CD14-positive monocyte (primary cell): ENCODE data around the gene IFTAP. TPM values are rescaled to one million over a fixed set of nuclear protein-coding genes. Genes with fewer than 3 reads are reported as not detected.

Experiments
- DNase-seq, 3 donors: peaks; one replicate each; pipeline ENCODE4 v3.0.0-alpha.2; 2011 to 2022
- H2AFZ ChIP-seq: 2 replicates; pipeline ENCODE4 v1.6.0; 2012; ENCODE audit warnings: mild to moderate bottlenecking, low read depth, low read length, inconsistent platforms; ENCODE audit not compliant: insufficient read depth, poor library complexity, severe bottlenecking
- H3K27ac ChIP-seq, 2 donors: 1 replicate in 1 of 2; 2 replicates in 1 of 2; pipeline ENCODE4 v1.5.1; 2012 to 2013; ENCODE audit warnings: low read length in 2 of 2, control low read depth in 1 of 2, inconsistent platforms in 1 of 2, low read depth in 1 of 2, mild to moderate bottlenecking in 1 of 2
- H3K27me3 ChIP-seq, 2 donors: one replicate each; pipeline versions ENCODE4 v1.6.0 to v1.6.1; 2011 to 2013; ENCODE audit warnings: low read length in 2 of 2; ENCODE audit not compliant: control insufficient read depth in 2 of 2, insufficient read depth in 2 of 2
- H3K36me3 ChIP-seq, 2 donors: replicated peaks in 1 of 2; 1 replicate in 1 of 2; 2 replicates in 1 of 2; pipeline versions ENCODE4 v1.5.1 to v1.6.1; 2012 to 2013; ENCODE audit warnings: low read length in 2 of 2, control low read depth in 1 of 2, inconsistent platforms in 1 of 2, mild to moderate bottlenecking in 1 of 2; ENCODE audit not compliant: insufficient read depth in 2 of 2, control insufficient read depth in 1 of 2
- H3K4me1 ChIP-seq, 2 donors: 1 replicate in 1 of 2; 2 replicates in 1 of 2; pipeline versions ENCODE4 v1.5.1 to v1.6.1; 2012 to 2013; ENCODE audit warnings: low read length in 2 of 2, control low read depth in 1 of 2, inconsistent platforms in 1 of 2, mild to moderate bottlenecking in 1 of 2, moderate library complexity in 1 of 2; ENCODE audit not compliant: insufficient read depth in 2 of 2, control insufficient read depth in 1 of 2
- H3K4me2 ChIP-seq: replicated peaks from 2 replicates; pipeline ENCODE3; 2012; ENCODE audit warnings: low read length, moderate library complexity, mild to moderate bottlenecking; ENCODE audit not compliant: poor library complexity, severe bottlenecking; ENCODE audit errors: extremely low read depth
- H3K4me3 ChIP-seq, 3 experiments: fragments of 200-600 bp in 1 of 3; sonication (generic) in 1 of 3; replicated peaks in 1 of 3; 1 replicate in 2 of 3; 2 replicates in 1 of 3; pipeline ENCODE4 v1.5.1; 2011 to 2013; ENCODE audit warnings: low read length in 3 of 3, mild to moderate bottlenecking in 3 of 3, control low read depth in 2 of 3, low read depth in 2 of 3, inconsistent platforms in 1 of 3, moderate library complexity in 1 of 3
- H3K79me2 ChIP-seq: 2 replicates; pipeline ENCODE4 v1.6.0; 2012; ENCODE audit warnings: mild to moderate bottlenecking, control low read depth, inconsistent platforms, low read length, moderate library complexity; ENCODE audit not compliant: insufficient read depth
- H3K9ac ChIP-seq: 2 replicates; pipeline ENCODE4 v1.6.0; 2017; ENCODE audit warnings: low read length, mild to moderate bottlenecking; ENCODE audit not compliant: insufficient read depth, poor library complexity, severe bottlenecking
- H3K9me3 ChIP-seq, 2 donors: replicated peaks in 1 of 2; 1 replicate in 1 of 2; 2 replicates in 1 of 2; pipeline versions ENCODE4 v1.5.1 to v1.6.1; 2012 to 2013; ENCODE audit warnings: low read length in 2 of 2, control low read depth in 1 of 2; ENCODE audit not compliant: control insufficient read depth in 1 of 2, insufficient read depth in 1 of 2
- H4K20me1 ChIP-seq: 2 replicates; pipeline ENCODE4 v1.6.0; 2012; ENCODE audit warnings: mild to moderate bottlenecking, low read length, control low read depth, moderate library complexity; ENCODE audit not compliant: insufficient read depth
- H3K27ac Mint-ChIP-seq, 7 donors: one replicate each; pipeline ENCODE4 v1.8.0; 2020; ENCODE audit warnings: mild to moderate bottlenecking in 7 of 7, mixed read lengths in 7 of 7, moderate library complexity in 6 of 7, inconsistent platforms in 2 of 7
- H3K27me3 Mint-ChIP-seq, 3 donors: one replicate each; pipeline ENCODE4 v1.8.0; 2021 to 2022; ENCODE audit warnings: low read depth in 3 of 3, mild to moderate bottlenecking in 3 of 3, mixed read lengths in 3 of 3, moderate library complexity in 3 of 3, inconsistent platforms in 1 of 3
- H3K36me3 Mint-ChIP-seq, 2 donors: one replicate each; pipeline ENCODE4 v1.8.0; 2020; ENCODE audit warnings: mixed read lengths in 2 of 2, inconsistent platforms in 1 of 2, mild to moderate bottlenecking in 1 of 2
- H3K4me1 Mint-ChIP-seq: one replicate; pipeline ENCODE4 v1.8.0; 2020; ENCODE audit warnings: mild to moderate bottlenecking, mixed read lengths
- H3K4me3 Mint-ChIP-seq, 2 donors: one replicate each; pipeline ENCODE4 v1.8.0; 2020; ENCODE audit warnings: mild to moderate bottlenecking in 2 of 2, mixed read lengths in 2 of 2, moderate library complexity in 1 of 2
- H3K9me3 Mint-ChIP-seq, 7 donors: one replicate each; pipeline ENCODE4 v1.8.0; 2020 to 2022; ENCODE audit warnings: mixed read lengths in 7 of 7, mild to moderate bottlenecking in 6 of 7, moderate library complexity in 6 of 7, inconsistent platforms in 2 of 7
- CTCF ChIP-seq: fragments of 200-600 bp; IDR thresholded peaks from one replicate; pipeline ENCODE4 v1.8.0; 2022; ENCODE audit warnings: antibody characterized with exemption, mild to moderate bottlenecking
- WGBS: methylation state at CpG from one replicate; pipeline ENCODE4 v1.1.5; 2013; ENCODE audit warnings: missing lambda C conversion rate; ENCODE audit not compliant: insufficient coverage; 5-methylcytosine and 5-hydroxymethylcytosine counted together
- intact Hi-C, 2 donors: fragments of 100-400 bp; cut with micrococcal nuclease; formaldehyde crosslinking; loops; one replicate each; pipeline versions ENCODE4 v1.15.0 to v1.15.1; 2023
- polyA plus RNA-seq, 3 donors: library from polyadenylated mRNA; depleted of rRNA in 1 of 3; unstranded in 2 of 3; stranded (reverse) in 1 of 3; fragments of 300-500 nt in 2 of 3; fragments of >200 nt in 1 of 3; fragmentation: Illumina TruSeq in 2 of 3; gene quantifications; 1 replicate in 2 of 3; 2 replicates in 1 of 3; pipeline ENCODE4 v1.2.3, GENCODE V29; 2012 to 2021

IFTAP gene
- polyA plus RNA-seq, 3 donors, result 5.0 to 18.7 (median 13.9) TPM

- Mint-ChIP-seq H3K4me1 (no peaks in the 10 kb centered on the region), H3K9me3 (no peaks in the 10 kb centered on the region), H3K36me3 (no peaks in the 10 kb centered on the region), H3K4me3 (no peak overlapping the region), H3K27me3 (peaks cover 0 to 1% (median 0%) of the 10 kb centered on the region in 3 donors), H3K27ac (no peak overlapping the region)
- no peak for DNase-seq
- H4K20me1 ChIP-seq, result no peaks in the 10 kb centered on the region
- no peaks in the 10 kb centered on the region for H3K27me3 ChIP-seq
- no peaks in the 10 kb centered on the region for H3K36me3 ChIP-seq
- no peak for TF ChIP-seq CTCF
- H3K4me3 ChIP-seq, result no peak overlapping the region
- H2AFZ ChIP-seq, result no peak overlapping the region
- WGBS, result no CpG with 5 or more reads among the region's 1 CpG
- H3K9ac ChIP-seq, result no peak overlapping the region
- H3K9me3 ChIP-seq, result no peaks in the 10 kb centered on the region
- H3K4me2 ChIP-seq, result no peak overlapping the region
- H3K4me1 ChIP-seq, result no peaks in the 10 kb centered on the region
- H3K27ac ChIP-seq, result no peak overlapping the region
- intact Hi-C loops, result no loop called here
- H3K79me2 ChIP-seq, result no peaks in the 10 kb centered on the region
Measured at GRCh38 chr11:36693139-36693843, 99.0 kb downstream of the IFTAP start.

GRCh38 chr11:36695111-36695510, 100.8 kb downstream of the IFTAP start:
- Mint-ChIP-seq H3K4me3 (no peak overlapping the region), H3K36me3 (no peaks in the 10 kb centered on the region), H3K27me3 (peaks cover 0 to 1% (median 0%) of the 10 kb centered on the region in 3 donors), H3K9me3 (no peaks in the 10 kb centered on the region), H3K27ac (no peak overlapping the region), H3K4me1 (no peaks in the 10 kb centered on the region)
- Histone ChIP-seq H3K36me3 (no peaks in the 10 kb centered on the region), H3K79me2 (no peaks in the 10 kb centered on the region), H4K20me1 (no peaks in the 10 kb centered on the region), H3K9ac (no peak overlapping the region), H3K4me2 (no peak overlapping the region), H3K4me3 (no peak overlapping the region), H3K4me1 (no peaks in the 10 kb centered on the region), H2AFZ (no peak overlapping the region), H3K27me3 (no peaks in the 10 kb centered on the region), H3K9me3 (no peaks in the 10 kb centered on the region), H3K27ac (no peak overlapping the region)
- TF ChIP-seq CTCF, result no peak
- intact Hi-C loops, result no loop called here
- DNase-seq, result no peak
